ENCODE measurements around the gene SIDT2.
"Not testable (repeated sequence)": the region's sequence is repeated elsewhere in the genome, so short reads cannot be mapped to it uniquely, and the experiment has no call there.

The SIDT2 gene

DNA sequence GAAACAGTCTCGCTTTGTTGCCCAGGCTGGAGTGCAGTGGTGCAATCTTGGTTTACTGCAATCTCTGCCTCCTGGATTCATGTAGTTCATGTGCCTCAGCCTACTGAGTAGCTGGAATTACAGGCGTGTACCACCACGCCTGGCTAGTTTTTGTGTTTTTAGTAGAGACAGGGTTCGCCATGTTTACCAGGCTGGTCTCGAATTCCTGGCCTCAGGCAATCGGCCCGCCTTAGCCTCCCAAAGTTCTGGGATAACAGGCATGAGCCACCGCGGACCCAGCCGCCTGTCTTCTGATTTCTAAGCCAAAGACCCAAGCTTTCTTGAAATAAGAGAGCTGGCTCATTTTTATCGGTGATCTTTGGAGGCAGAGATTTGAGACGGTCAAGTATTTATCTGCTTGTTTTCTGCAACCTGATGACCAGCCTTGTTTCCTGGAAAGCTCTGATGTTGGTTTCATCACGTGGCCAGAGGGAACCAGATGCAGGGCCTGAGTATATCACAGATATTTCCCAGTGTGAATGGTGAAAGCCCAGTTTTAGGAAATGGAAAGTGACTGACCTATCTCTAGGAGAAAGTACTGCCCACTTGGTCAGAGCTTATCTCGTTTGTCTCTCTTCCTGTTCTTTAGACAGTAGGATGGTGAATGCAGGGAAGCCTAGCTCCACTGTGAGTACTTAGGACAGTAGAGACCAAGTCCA lies 5.7 kb upstream of the SIDT2 start:
- DNase-seq (ENCODE audit: low spot score), result peak; percentile 57

DNA sequence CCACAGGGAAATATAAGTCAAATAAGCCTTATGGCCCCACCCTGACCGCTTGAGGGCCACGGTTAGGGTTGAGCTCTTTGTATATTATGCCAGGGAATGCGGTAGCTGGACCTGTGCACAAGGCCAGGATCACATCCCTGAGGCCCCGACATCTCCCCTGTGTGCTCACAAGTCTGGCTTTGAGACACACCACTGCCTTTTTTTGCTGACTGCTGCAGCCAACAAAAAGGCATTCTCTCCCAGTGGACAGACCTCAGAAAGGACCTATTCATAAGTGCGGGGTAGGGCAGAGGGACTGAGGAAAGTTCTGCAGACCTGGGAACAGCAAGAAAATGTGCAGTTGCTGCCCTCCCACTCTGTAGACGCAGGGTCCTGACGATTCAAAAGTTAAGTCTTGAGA lies 3.4 kb upstream of the SIDT2 start:
- DNase-seq (ENCODE audit: low spot score), result peak; percentile 94

DNA sequence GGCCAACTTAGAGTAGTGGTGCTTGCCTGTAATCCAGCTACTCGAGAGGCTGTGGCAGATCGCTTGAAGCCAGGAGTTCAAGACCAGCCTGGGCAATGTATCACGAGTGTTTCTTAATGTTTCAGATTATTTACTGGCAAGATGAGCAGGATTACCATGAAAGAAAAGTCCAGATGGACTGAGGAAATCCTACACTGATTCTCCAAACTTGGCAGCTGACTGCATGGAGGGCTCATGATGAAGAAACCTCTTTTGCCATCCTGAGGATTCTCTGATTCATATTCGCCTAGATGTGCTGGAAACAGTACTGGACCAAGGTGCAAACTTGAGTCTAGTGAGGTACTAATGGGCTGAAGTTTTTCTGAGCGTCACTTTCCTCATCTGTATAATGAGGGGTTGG lies 2.8 kb upstream of the SIDT2 start:
- no peak for DNase-seq (ENCODE audit: low spot score)

DNA sequence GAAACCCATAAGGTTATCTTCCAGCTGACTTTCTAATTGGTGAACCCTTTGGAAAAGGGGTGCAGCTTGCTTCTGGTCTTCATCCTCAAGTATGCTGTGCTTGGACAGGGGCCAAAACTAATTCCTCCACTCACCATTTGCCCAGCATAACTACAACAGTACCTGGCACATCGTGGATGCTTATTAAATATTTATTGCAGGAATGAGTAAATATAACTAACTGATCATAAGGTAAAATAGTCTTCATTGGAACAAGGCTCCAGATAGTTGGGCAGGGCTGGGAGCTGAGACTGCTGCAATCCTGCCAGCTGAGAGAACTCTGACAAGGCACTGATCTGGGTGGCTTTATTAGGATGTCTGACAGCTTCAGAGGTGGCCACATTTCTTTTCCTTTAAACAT lies 2.4 kb upstream of the SIDT2 start:
- no peak for DNase-seq (ENCODE audit: low spot score)

DNA sequence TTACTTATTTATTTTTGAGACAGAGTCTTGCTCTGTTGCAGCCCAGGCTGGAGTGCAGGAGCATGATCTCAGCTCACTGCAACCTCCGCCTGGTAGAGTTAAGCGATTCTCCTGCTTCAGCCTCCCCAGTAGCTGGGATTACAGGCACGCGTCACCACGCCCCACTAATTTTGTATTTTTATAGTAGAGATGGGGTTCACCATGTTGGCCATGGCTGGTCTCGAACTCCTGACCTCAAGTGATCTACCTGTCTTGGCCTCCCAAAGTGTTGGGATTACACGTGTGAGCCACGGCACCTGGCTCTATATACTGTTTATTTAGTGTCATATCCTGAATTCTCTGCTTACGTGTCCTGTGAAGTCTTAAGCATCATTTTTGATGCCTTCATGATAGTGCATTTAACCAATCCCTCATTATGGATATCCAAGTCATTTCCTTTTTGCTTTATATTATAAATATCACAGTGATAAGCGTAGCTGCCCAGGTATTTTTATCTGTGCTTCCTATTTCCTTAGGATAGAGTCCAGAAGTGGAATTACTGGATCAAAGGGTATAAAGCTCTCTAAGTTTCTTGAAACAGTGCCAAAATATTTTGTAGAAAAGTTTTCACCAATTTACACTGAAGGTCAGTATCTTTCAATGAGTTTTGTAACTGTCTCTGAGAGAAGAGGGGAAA lies 871 bp upstream of the SIDT2 start:
- DNase-seq (ENCODE audit: low spot score), result no peak

DNA sequence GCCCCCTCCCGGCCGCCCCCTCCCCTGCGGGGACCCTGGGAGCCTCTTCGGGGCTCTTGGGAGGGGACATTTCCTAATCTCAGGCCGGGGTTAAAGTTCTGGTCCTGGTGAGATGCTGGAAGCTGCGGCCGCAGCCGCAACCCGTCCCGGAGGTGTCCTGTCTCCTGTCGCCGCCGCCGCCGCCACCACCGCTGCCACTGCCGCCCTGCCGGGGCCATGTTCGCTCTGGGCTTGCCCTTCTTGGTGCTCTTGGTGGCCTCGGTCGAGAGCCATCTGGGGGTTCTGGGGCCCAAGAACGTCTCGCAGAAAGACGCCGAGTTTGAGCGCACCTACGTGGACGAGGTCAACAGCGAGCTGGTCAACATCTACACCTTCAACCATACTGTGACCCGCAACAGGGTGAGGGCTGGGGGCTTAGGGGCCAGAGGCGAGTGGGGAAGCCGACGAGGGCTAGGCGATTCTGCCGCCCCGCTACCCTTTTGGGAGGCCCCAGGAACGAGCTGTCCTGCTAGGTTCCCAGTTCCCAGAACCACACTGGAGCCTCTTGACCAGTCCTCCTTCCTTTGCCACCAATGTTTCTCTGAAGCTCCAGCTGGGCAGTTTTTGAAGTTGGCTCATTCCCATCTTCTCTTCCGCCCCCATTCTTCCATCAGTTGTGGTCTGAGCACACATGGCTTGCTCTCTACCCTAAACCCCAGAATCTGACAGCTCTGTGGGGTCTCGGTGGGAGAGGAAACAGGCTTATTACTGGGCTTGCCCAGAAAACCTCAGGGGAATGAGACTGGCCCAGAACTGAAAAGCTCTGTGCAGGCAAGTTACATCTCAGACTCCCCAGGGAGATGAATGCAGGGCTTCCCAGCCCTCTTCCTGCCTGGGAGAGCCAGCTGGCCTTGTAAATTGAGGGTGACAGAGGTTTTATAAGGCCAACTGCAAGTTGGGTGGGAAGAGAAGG lies 781 bp downstream of the SIDT2 start:
- peak; percentile 35 for DNase-seq (ENCODE audit: low spot score)

DNA sequence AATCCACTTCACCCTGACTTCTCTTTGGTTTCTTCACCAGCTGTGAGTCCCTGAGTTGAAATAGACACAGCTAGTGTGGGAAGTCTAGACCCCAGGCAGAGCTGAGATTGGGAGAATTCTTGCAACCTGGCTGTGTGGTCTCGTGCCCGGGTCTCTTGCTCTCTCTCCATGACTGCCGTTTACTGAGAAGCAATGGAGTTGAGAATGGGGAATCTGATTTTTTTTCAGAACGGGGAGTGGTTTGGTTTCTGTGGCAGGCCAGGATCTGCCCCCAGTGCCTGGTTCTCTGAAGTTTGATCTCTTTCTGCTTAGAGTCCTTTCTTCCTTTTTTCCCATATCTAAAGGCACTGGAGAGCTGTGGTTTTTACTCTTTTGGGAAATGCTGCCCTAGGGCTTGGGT lies 1.5 kb downstream of the SIDT2 start:
- peak; percentile 36 for DNase-seq (ENCODE audit: low spot score)

DNA sequence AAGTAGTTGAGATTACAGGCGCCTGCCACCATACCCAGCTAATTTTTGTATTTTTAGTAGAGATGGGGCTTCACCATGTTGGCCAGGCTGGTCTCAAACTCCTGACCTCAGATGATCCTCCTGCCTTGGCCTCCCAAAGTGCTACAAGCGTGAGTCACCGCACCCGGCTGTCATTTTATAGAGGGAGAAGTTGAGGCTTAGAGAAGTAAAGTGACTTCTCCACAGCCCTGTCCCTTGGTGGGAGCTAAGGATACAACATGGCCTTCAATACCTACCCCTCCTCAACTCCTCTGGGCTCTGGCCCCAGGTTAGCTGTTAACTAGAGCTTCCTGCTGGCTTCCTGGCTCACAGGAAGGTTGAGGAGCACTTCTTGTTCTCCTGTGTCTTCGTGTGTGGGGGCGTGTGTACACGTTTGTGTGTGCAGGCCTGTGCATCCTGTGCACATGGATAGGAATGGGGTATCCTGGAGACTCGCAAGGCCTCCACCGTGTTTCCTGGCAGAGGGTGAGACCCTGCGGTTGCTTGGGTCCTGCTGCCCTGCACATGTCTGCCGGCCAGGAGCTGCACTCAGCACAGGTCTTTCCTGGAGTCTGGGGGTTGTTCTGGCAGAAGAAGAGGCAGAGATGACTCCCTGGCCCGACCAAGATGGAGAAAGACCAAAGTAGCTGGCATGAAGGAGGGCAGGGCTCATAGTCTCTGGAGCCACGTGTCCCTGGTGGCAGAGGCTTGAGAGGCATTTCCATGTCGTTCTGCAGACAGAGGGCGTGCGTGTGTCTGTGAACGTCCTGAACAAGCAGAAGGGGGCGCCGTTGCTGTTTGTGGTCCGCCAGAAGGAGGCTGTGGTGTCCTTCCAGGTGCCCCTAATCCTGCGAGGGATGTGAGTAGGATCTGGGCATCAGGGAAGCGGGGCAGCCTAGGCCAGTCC lies 2.4 kb downstream of the SIDT2 start:
- peak; percentile 87 for DNase-seq (ENCODE audit: low spot score)

DNA sequence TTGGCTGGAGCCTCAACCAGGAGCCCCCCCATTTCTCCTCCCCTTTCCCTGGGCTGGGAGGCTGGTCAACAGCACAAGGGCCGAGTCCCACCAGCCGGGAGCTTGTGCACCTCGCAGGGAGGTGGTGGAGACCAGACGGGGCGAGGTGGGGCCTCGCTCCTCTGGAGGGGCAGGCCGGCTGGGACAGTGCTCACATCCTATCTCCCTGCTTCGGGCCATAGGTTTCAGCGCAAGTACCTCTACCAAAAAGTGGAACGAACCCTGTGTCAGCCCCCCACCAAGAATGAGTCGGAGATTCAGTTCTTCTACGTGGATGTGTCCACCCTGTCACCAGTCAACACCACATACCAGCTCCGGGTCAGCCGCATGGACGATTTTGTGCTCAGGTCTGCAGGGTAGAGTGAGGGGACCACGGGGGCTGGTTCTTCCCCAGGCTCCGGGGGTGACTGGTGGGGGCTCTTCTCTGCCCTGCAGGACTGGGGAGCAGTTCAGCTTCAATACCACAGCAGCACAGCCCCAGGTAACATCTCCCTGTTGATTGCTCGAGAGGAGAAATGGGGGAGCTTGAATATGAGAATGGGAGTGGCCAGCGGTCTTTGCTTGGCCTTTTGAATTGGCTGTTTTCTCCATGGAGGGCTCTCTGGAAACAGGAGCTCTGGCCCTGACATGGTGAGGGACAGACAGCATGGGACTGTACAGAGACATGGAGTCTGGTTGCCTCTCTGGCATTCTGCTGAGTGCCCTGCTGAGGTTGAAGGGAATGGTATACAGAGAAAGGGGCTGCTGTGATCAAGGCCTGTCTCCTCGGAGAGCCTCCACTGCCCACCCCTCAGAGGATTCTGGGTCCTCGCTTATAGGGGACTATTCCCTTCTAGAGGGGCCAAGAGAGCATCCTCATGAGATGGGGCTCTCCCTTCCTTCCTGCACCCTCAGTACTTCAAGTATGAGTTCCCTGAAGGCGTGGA lies 3.3 kb downstream of the SIDT2 start:
- no peak for DNase-seq (ENCODE audit: low spot score)

DNA sequence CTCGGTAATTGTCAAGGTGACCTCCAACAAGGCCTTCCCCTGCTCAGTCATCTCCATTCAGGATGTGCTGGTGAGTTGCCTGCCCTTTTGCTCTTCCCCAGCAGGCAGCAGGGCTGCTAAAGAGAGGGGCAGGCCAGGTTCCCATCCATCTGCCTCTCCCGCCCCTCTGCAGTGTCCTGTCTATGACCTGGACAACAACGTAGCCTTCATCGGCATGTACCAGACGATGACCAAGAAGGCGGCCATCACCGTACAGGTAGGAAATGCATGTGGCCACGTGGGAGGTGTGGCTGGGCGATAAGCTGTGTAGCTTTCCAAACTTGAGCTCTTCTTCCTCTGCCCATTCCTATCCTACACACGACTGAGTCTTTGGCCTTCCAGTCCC lies 4.0 kb downstream of the SIDT2 start:
- no peak for DNase-seq (ENCODE audit: low spot score)

DNA sequence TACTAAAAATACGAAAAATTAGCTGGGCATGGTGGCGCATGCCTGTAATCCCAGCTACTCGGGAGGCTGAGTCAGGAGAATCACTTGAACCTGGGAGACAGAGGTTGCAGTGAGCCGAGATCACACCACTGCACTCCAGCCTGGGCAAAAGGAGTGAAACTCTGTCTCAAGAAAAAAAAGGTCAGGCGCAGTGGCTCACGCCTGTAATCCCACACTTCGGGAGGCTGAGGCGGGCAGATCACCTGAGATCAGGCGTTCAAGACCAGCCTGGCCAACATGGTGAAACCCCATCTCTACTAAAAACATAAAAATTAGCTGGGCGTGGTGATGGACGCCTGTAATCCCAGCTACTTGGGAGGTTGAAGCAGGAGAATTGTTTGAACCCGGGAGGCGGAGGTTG lies 4.6 kb downstream of the SIDT2 start:
- not testable (repeated sequence) for DNase-seq (ENCODE audit: low spot score)

DNA sequence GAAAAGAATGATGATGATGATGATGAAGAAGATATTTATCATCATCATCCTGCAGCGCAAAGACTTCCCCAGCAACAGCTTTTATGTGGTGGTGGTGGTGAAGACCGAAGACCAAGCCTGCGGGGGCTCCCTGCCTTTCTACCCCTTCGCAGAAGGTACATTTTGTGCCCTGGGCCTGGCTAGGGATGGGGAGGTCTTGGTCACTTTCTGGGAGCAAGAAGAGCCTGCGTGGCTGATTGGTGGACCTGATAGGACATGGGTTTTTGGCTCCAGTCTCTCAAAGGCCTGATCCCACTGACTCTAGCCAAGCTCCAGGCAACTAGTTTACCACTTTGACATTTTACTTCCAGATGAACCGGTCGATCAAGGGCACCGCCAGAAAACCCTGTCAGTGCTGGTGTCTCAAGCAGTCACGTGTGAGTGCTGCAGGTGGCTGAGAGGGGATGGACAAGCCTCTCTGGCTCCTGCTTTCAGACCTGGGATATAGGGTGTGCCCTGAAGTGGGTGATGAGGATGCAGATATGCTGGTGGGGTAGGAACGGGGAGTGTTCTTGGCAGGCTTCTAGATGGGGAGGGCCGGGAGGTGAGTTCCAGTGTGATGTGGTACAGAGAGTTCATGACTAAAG lies 5.3 kb downstream of the SIDT2 start:
- DNase-seq (ENCODE audit: low spot score), result no peak

DNA sequence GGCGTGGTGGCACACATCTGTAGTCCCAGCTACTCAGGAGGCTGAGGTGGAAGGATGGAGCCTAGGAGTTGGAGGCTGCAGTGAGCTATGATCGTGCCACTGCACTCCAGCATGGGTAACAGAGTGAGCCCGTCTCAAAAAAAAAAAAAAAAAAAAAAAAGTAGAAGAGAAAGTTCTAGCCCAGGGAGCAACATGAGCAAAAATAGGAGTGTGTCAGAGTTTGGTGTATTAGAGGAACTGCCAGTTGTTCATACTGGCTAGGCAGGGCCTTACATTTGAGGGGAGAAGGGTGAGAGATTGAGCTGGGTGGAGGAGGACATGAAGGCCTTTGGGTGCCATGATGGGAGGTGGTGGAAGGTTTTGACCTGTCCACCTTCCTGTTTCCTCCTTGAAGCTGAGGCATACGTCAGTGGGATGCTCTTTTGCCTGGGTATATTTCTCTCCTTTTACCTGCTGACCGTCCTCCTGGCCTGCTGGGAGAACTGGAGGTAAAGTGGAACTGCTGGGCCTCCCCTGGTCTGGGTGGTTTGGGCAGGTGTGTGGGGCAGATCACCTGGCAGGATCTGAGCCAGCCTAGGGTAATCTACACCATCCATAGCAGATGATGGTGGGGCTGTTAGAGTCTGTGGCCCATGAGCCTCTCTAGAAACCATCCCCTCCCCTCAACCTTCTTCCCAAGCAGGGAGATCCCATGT lies 7.3 kb downstream of the SIDT2 start:
- peak; percentile 53 for DNase-seq (ENCODE audit: low spot score)

DNA sequence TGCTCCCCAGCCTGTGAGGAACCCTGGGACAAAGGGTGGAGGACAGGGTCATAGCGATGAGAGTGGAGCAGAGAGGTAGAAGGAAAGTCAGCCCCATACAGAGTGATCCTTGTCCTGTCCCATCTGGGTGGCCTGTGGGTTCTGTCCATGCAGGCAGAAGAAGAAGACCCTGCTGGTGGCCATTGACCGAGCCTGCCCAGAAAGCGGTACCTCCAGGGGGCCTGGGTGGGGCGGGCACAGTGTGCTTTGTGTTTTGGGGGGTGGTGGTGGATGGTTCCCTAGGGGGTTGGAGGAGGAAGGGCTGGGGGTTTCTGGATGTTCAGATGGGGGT lies 7.9 kb downstream of the SIDT2 start:
- DNase-seq (ENCODE audit: low spot score), result no peak

DNA sequence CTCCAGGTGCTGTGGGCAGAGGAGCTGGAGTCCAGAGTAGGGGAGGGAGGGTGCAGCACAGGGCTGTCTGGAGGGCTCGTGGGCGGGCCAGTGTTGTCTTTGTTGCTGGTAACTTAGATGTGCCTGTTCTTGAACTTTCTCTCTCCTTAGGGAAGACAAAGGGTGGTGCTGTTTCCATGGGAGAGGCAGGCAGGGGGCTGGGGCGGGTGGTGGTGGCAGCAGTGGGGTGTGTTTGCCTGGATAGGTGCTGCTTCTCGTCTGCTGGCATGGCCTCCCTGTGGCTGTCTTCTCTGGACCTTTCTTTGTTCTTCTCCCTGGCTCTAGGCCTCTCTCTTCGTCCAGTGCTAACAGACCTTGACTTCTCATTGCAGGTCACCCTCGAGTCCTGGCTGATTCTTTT lies 8.5 kb downstream of the SIDT2 start:
- no peak for DNase-seq (ENCODE audit: low spot score)

DNA sequence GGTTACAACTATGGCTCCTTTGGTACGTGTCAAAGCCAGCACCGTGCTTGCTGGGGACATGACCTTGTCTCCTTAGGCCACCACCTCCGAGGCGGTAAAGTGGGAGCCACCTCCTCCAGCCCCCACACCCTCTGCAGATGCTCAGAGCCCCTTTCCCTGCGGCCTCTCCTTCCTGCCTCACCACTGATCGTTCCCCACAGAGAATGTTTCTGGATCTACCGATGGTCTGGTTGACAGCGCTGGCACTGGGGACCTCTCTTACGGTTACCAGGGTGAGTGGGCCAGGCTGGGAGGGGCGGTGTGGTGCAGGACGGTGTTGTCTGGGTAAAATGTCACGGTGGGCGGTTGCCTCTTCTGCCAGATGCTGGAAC lies 8.9 kb downstream of the SIDT2 start:
- DNase-seq (ENCODE audit: low spot score), result no peak

DNA sequence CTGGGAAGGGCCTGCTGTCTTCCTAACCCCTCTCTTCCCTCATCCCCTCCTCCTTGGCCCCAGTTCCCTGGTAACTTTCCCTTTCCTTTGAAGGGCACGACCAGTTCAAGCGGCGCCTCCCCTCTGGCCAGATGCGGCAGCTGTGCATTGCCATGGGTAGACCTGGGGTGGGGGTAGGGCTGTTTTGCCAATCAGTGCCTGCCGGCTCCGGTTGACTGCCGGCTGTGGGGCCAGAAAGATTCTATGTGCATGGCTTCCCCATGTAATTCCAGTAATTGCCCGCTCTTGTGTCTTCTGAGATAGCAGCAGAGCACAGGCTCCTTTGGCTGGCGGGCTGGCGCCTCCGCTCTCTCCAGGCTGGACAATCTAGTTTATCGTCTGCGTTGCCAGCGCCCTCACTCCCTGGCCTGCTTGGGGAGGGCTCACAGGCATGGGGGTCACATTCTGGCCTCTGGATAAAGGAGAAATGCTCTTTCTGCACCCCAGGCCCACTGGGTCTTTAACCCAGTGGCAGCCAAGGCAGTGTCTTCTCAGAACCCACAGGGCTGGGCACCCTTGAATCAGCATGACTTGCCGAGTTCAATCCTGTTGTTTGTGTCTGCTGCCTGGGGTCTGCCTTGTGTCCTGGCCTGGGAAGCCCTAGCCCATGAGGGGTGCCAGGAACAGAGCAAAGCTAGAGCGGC lies 9.4 kb downstream of the SIDT2 start:
- no peak for DNase-seq (ENCODE audit: low spot score)

DNA sequence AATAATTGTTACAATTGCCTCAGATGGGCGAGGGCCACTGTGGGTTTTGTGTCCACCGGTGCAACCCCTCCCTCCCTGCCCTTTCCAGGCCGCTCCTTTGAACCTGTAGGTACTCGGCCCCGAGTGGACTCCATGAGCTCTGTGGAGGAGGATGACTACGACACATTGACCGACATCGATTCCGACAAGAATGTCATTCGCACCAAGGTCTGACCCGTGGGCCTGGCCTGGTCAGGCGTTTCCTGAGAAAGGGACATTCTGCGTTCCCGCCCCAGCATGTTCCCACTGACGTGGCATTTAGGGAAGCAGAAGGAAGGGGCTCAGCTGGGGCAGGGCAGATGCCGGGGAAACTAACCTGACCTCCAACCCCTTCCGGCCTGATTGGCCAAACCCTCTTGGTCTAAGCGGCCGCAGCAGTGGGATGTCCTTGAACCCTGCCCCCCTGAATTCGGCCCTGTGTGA lies 10.1 kb downstream of the SIDT2 start:
- DNase-seq (ENCODE audit: low spot score), result no peak
